Fibroblast of lung (primary cell): ENCODE measurements around the gene FHL2.

Source experiments
- CTCF ChIP-seq, 2 donors: IDR thresholded peaks in 1 of 2; conservative IDR thresholded peaks in 1 of 2; 1 replicate in 1 of 2; 2 replicates in 1 of 2; pipeline ENCODE4 v1.5.1; 2011 to 2012; ENCODE audit warnings: low read length in 2 of 2, control low read depth in 1 of 2, inconsistent platforms in 1 of 2, low read depth in 1 of 2, mild to moderate bottlenecking in 1 of 2
- EZH2 ChIP-seq: IDR thresholded peaks from 2 replicates; pipeline ENCODE4 v1.5.1; 2012; ENCODE audit warnings: low read length, control low read depth, mild to moderate bottlenecking; ENCODE audit errors: missing control alignments

GRCh38 chr2:105320651-105321215 lies 78.1 kb downstream of the FHL2 start:
- TF ChIP-seq CTCF (conservative IDR thresholded peaks at IDR 0.05 in 1 of 2, IDR thresholded peaks at IDR 0.05 in 1 of 2; ENCODE audit: low read depth in 1 of 2, low read length in 2 of 2), result no peak
- no peak for TF ChIP-seq EZH2
